Prostate gland (tissue), 2 donors: ENCODE data around the gene UTS2B. TPM values are rescaled to one million over a fixed set of nuclear protein-coding genes. Genes with fewer than 3 reads are reported as not detected.
A peak's percentile ranks its signal among the peaks of the same experiment; 100 is the strongest.

Experiments
- DNase-seq: peaks from one replicate; pipeline ENCODE4 v3.0.0-alpha.2; 2019; ENCODE audit warnings: low spot score
- H3K27ac ChIP-seq, 2 donors: fragments of 200-600 bp; sonication (generic); 2 replicates each; pipeline ENCODE4 v1.5.1; 2017 to 2019
- H3K27me3 ChIP-seq: fragments of 200-600 bp; sonication (generic); replicated peaks from 2 replicates; pipeline ENCODE4 v1.5.1; 2019; ENCODE audit not compliant: insufficient read depth
- H3K36me3 ChIP-seq, 2 donors: fragments of 200-600 bp; sonication (generic); 1 replicate in 1 of 2; 2 replicates in 1 of 2; pipeline versions ENCODE4 v1.5.1 to v1.8.1; 2017 to 2019
- H3K4me1 ChIP-seq: fragments of 200-600 bp; sonication (generic); replicated peaks from 2 replicates; pipeline ENCODE4 v1.5.1; 2019
- H3K4me3 ChIP-seq, 2 donors: fragments of 200-600 bp; sonication (generic); 2 replicates each; pipeline ENCODE4 v1.5.1; 2017 to 2019
- H3K9me3 ChIP-seq: fragments of 200-600 bp; sonication (generic); 2 replicates; pipeline ENCODE4 v1.5.1; 2017
- POLR2A ChIP-seq: fragments of 450-650 bp; IDR thresholded peaks from one replicate; pipeline ENCODE4 v1.6.1; 2016; ENCODE audit warnings: antibody characterized with exemption, mild to moderate bottlenecking
- POLR2AphosphoS5 ChIP-seq: sonication (generic); formaldehyde crosslinking; IDR thresholded peaks from one replicate; pipeline ENCODE4 v1.6.1; 2017; ENCODE audit warnings: antibody characterized with exemption
- WGBS: methylation state at CpG from one replicate; pipeline ENCODE4 v1.1.5; 2018; 5-methylcytosine and 5-hydroxymethylcytosine counted together
- intact Hi-C: fragments of 100-400 bp; cut with DNase I; formaldehyde crosslinking; loops from one replicate; pipeline ENCODE4 v1.14.2; 2022
- total RNA-seq, 2 donors: library from RNA; depleted of rRNA; stranded (reverse); fragments of >200 nt; gene quantifications; one replicate each; pipeline ENCODE4 v1.1.0, GENCODE V29; 2016
- TF ChIP-seq, protein P1 (sequence below), 4 experiments: fragments of 200-600 bp in 2 of 4; fragments of 450-650 bp in 2 of 4; sonication (generic) in 2 of 4; IDR thresholded peaks; 1 replicate in 3 of 4; 2 replicates in 1 of 4; pipeline ENCODE4 v1.5.1; 2016 to 2019; ENCODE audit warnings: antibody characterized with exemption in 4 of 4, mild to moderate bottlenecking in 2 of 4, moderate library complexity in 2 of 4

The UTS2B gene
- total RNA-seq, 2 donors from 2014 or later = 0.18 to 4.3 TPM

GRCh38 chr3:191336833-191337232 lies 6.5 kb upstream of the UTS2B start:
- no peak for DNase-seq
- no peaks in the 10 kb centered on the region for H3K36me3 ChIP-seq
- no peak overlapping the region for H3K27ac ChIP-seq
- intact Hi-C loops = no loop called here
- 77% methylated on average over 2 of the region's 2 CpGs for WGBS
- TF ChIP-seq, protein P1, sequence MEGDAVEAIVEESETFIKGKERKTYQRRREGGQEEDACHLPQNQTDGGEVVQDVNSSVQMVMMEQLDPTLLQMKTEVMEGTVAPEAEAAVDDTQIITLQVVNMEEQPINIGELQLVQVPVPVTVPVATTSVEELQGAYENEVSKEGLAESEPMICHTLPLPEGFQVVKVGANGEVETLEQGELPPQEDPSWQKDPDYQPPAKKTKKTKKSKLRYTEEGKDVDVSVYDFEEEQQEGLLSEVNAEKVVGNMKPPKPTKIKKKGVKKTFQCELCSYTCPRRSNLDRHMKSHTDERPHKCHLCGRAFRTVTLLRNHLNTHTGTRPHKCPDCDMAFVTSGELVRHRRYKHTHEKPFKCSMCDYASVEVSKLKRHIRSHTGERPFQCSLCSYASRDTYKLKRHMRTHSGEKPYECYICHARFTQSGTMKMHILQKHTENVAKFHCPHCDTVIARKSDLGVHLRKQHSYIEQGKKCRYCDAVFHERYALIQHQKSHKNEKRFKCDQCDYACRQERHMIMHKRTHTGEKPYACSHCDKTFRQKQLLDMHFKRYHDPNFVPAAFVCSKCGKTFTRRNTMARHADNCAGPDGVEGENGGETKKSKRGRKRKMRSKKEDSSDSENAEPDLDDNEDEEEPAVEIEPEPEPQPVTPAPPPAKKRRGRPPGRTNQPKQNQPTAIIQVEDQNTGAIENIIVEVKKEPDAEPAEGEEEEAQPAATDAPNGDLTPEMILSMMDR (IDR thresholded peaks at IDR 0.05) = no peak
- TF ChIP-seq POLR2A (no peak), POLR2AphosphoS5 (no peak)
- no peaks in the 10 kb centered on the region for H3K4me1 ChIP-seq
- H3K27me3 ChIP-seq = no peaks in the 10 kb centered on the region
- no peaks in the 10 kb centered on the region for H3K9me3 ChIP-seq
- H3K4me3 ChIP-seq = no peak overlapping the region

DNA sequence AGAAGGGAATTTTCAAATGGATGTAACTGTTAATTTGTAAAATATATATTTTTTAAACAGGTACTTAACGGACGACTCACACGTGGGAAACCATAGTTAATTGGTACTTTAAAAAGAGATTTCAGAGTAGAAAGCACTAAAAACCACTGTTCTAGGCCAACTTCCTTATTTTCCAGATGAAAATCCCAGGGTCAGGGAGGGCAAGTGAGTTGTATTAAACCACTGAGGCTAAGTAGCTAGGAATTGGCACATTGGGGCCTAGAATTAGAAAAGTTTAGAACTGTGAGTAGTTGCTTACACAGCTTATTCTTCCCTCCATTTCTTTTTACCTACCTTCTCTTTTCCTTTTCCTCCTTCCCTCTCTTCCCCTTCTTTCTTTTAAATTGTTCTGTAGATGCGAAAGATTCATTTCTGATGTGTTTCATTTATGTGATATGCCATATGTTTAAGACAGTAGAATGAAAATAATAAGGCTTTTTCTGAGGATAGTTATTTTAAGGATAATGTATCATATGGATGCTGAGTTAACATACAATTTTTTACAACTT lies 4.1 kb upstream of the UTS2B start:
- no peak for TF ChIP-seq POLR2A
- TF ChIP-seq, protein P1 (IDR thresholded peaks at IDR 0.05) = no peak
- no peak for TF ChIP-seq POLR2AphosphoS5
- no peaks in the 10 kb centered on the region for H3K36me3 ChIP-seq
- no peak overlapping the region for H3K27ac ChIP-seq
- no peak for DNase-seq
- H3K9me3 ChIP-seq = no peaks in the 10 kb centered on the region
- H3K4me1 ChIP-seq = peaks cover 6% of the 10 kb centered on the region
- H3K27me3 ChIP-seq = no peaks in the 10 kb centered on the region
- no peak overlapping the region for H3K4me3 ChIP-seq
- intact Hi-C loops = no loop called here
- 98% methylated on average over 4 of the region's 4 CpGs for WGBS

DNA sequence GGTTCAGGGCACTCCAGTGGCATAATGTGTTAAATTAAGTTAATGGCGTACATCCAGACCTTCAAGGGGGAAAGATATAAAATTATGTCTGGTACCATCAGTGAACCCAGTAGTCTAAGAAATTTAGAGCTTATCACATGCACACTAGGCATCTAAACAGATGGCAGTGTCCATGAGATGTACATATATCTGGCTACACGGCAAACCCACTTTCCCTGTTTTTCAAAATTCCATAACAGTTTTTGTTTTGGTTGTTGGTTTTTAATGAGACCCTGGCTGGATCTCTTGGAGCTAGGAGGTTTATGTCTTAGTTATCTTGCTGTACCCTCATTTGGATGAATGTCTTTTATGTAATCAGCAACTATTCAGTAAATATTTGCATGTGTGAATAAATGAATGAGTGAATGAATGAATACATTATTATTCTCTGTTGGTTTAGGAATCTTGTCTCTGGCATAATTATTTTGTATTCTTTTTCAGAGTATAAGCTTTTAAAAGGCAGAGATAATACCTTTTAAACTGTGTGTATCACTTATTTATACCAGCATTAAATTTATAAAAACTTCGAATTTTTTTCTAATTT lies 3.1 kb upstream of the UTS2B start:
- Histone ChIP-seq H3K4me1 (peaks cover 6% of the 10 kb centered on the region), H3K4me3 (no peak overlapping the region), H3K27ac (no peak overlapping the region), H3K36me3 (no peaks in the 10 kb centered on the region), H3K27me3 (no peaks in the 10 kb centered on the region), H3K9me3 (no peaks in the 10 kb centered on the region)
- intact Hi-C loops = no loop called here
- WGBS = 93% methylated on average over 3 of the region's 3 CpGs
- no peak for DNase-seq
- TF ChIP-seq, protein P1 (IDR thresholded peaks at IDR 0.05) = no peak
- TF ChIP-seq POLR2AphosphoS5 = no peak
- no peak for TF ChIP-seq POLR2A

GRCh38 chr3:191331388-191331787 lies 1.1 kb upstream of the UTS2B start:
- Histone ChIP-seq H3K36me3 (no peaks in the 10 kb centered on the region), H3K27ac (no peak overlapping the region), H3K27me3 (no peaks in the 10 kb centered on the region), H3K4me1 (peaks cover 6% of the 10 kb centered on the region), H3K4me3 (no peak overlapping the region), H3K9me3 (no peaks in the 10 kb centered on the region)
- DNase-seq = no peak
- intact Hi-C loops = no loop called here
- WGBS = 75% methylated on average over 3 of the region's 3 CpGs
- TF ChIP-seq POLR2A (no peak), POLR2AphosphoS5 (no peak)
- TF ChIP-seq, protein P1 (IDR thresholded peaks at IDR 0.05) = no peak

DNA sequence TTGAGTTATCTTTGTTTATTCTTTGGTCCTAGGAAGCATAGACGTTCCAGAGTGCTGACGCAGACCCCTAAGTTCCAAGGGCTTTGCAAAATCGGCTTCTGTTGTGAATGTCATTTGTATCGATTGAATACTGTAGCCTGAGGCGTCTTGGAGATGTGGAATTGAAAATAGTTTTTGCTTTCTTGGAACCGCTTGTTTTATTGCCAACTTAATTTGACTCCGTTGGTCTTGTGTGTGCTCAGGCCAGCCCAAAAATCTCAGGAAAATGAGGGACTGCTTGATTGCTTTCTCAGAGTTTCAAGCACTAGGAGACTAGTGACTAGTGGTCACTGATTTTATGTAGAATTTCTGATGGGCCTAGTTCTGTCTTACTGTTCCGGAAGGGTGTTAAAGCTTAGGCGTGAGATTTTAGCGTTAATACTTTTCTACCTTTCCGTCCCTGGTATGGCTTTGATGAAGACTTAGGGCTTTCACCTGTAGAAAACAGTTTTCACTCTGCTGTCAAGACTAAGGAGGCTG lies 263 bp upstream of the UTS2B start:
- TF ChIP-seq, protein P1 (IDR thresholded peaks at IDR 0.05) = no peak
- TF ChIP-seq POLR2AphosphoS5 = no peak
- no peak for TF ChIP-seq POLR2A
- H3K9me3 ChIP-seq = no peaks in the 10 kb centered on the region
- peak overlapping the region; percentile 89 to 92 for H3K27ac ChIP-seq
- peaks cover 6% of the 10 kb centered on the region for H3K4me1 ChIP-seq
- peak overlapping the region; percentile 86 to 96 for H3K4me3 ChIP-seq
- DNase-seq = no peak
- H3K27me3 ChIP-seq = no peaks in the 10 kb centered on the region
- intact Hi-C loops = no loop called here
- H3K36me3 ChIP-seq = no peaks in the 10 kb centered on the region
- 27% methylated on average over 11 of the region's 11 CpGs for WGBS
